GM10847 (cell line): Measurements from ENCODE around the gene MEGF6.

Source experiments
- POLR2A ChIP-seq: IDR thresholded peaks from 2 replicates; pipeline ENCODE4 v1.6.1; 2011; ENCODE audit not compliant: insufficient read length; ENCODE audit errors: extremely low read depth

MEGF6 gene

GRCh38 chr1:3541936-3542335 is 69.4 kb downstream of the MEGF6 start:
- TF ChIP-seq POLR2A, result no peak

GRCh38 chr1:3541465-3541864 is 69.8 kb downstream of the MEGF6 start:
- TF ChIP-seq POLR2A, result no peak

- no peak for TF ChIP-seq POLR2A
Observed at GRCh38 chr1:3540876-3541275, 70.4 kb downstream of the MEGF6 start.

GRCh38 chr1:3539707-3540425 is 71.4 kb downstream of the MEGF6 start:
- no peak for TF ChIP-seq POLR2A

- no peak for TF ChIP-seq POLR2A
Observed at GRCh38 chr1:3537359-3537758, 73.9 kb downstream of the MEGF6 start.

GRCh38 chr1:3536420-3537195 is 74.7 kb downstream of the MEGF6 start:
- no peak for TF ChIP-seq POLR2A

GRCh38 chr1:3535732-3536131 is 75.6 kb downstream of the MEGF6 start:
- no peak for TF ChIP-seq POLR2A

- no peak for TF ChIP-seq POLR2A
Observed at GRCh38 chr1:3534803-3535637, 76.3 kb downstream of the MEGF6 start.

GRCh38 chr1:3533067-3534048 is 78.0 kb downstream of the MEGF6 start:
- TF ChIP-seq POLR2A, result no peak

GRCh38 chr1:3531928-3532327 is 79.4 kb downstream of the MEGF6 start:
- no peak for TF ChIP-seq POLR2A

- TF ChIP-seq POLR2A, result no peak
Observed at GRCh38 chr1:3530926-3531818, 80.1 kb downstream of the MEGF6 start.

- no peak for TF ChIP-seq POLR2A
Observed at GRCh38 chr1:3530086-3530925, 81.0 kb downstream of the MEGF6 start.
